ENCODE data around the gene CCT7. TPM values are rescaled to one million over a fixed set of nuclear protein-coding genes. Genes with fewer than 3 reads are reported as not detected.

CCT7 gene
- total RNA-seq, 1 experiment from 2014 or later = 482 TPM

DNA sequence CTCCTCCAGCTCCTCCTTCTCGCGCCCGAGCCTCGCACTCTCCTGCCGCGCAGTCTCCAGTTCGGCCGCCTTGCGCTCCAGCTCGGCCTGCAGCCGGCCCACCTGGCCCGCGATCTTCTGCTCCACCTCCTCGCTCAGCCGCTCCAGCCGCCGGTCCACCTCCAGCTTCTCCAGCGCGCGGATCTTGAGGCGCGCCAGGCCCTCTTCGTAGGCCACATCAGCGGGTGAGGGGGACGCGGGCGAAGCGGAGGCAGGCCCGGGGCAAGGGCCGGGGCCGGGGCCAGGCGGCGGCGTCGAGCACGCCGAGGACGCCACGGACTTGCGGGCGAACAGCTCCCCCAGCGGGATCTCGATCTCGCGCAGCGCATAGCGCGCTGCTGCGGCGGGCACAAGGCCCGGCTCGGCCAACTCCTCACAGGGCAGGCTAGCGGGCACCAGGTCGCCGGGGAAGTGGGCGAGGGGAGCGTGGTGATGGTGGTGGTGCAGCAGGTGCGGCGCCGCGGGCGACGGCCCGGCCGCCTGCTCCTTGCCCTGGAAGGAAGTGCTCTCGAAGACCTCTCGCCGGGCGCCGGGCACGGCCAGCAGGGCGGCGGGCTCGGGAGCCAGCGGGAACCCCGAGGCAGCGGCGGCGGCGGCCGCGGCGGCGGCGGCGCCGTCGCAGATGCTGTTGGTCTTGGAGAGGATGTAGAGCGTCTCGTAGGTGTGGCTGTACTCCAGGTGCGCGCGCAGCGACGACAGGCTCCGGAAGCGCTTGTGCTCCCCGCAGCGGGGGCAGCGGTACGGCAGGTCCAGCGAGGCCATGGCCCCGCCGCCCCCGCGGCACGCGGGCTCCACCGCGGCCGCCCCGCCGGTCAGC, 35.0 kb downstream of the CCT7 start (continued):
- TF ChIP-seq NR2C2 (CRISPR knock-in tag; IDR thresholded peaks at IDR 0.05) (peak; percentile 79; the same call in 1 of the 2 replicates), PRRX2 (CRISPR knock-in tag; IDR thresholded peaks at IDR 0.05) (no peak; the same call in 1 of the 2 replicates), ZNF671 (CRISPR knock-in tag; IDR thresholded peaks at IDR 0.05) (no peak), MYBL2 (CRISPR knock-in tag; IDR thresholded peaks at IDR 0.05) (no peak), SMAD4 (CRISPR knock-in tag; IDR thresholded peaks at IDR 0.05) (peak; percentile 82; the same call in 1 of the 2 replicates), ZNF317 (CRISPR knock-in tag; IDR thresholded peaks at IDR 0.05; ENCODE audit: borderline replicate concordance, low read depth) (peak; percentile 74), CREM (CRISPR knock-in tag; IDR thresholded peaks at IDR 0.05) (peak; percentile 64; the same call in 1 of the 2 replicates), GABPB1 (CRISPR knock-in tag; IDR thresholded peaks at IDR 0.05) (no peak), SMAD3 (CRISPR knock-in tag; IDR thresholded peaks at IDR 0.05; ENCODE audit: borderline replicate concordance) (peak; percentile 85; the same call in 1 of the 2 replicates), ELF4 (CRISPR knock-in tag; IDR thresholded peaks at IDR 0.05; ENCODE audit: low read depth) (peak; percentile 91), HMGA2 (CRISPR knock-in tag; IDR thresholded peaks at IDR 0.05) (no peak), IRF2 (CRISPR knock-in tag; IDR thresholded peaks at IDR 0.05; ENCODE audit: borderline replicate concordance, low read depth) (no peak; the same call in 1 of the 2 replicates), ZBTB21 (CRISPR knock-in tag; IDR thresholded peaks at IDR 0.05; ENCODE audit: borderline replicate concordance) (peak; percentile 74)
- TF ChIP-seq, protein P1, sequence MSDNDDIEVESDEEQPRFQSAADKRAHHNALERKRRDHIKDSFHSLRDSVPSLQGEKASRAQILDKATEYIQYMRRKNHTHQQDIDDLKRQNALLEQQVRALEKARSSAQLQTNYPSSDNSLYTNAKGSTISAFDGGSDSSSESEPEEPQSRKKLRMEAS (CRISPR knock-in tag; IDR thresholded peaks at IDR 0.05) = peak; percentile 93
- TF ChIP-seq, protein P2, sequence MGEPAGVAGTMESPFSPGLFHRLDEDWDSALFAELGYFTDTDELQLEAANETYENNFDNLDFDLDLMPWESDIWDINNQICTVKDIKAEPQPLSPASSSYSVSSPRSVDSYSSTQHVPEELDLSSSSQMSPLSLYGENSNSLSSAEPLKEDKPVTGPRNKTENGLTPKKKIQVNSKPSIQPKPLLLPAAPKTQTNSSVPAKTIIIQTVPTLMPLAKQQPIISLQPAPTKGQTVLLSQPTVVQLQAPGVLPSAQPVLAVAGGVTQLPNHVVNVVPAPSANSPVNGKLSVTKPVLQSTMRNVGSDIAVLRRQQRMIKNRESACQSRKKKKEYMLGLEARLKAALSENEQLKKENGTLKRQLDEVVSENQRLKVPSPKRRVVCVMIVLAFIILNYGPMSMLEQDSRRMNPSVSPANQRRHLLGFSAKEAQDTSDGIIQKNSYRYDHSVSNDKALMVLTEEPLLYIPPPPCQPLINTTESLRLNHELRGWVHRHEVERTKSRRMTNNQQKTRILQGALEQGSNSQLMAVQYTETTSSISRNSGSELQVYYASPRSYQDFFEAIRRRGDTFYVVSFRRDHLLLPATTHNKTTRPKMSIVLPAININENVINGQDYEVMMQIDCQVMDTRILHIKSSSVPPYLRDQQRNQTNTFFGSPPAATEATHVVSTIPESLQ (CRISPR knock-in tag; IDR thresholded peaks at IDR 0.05) = no peak
- TF ChIP-seq, protein P3, sequence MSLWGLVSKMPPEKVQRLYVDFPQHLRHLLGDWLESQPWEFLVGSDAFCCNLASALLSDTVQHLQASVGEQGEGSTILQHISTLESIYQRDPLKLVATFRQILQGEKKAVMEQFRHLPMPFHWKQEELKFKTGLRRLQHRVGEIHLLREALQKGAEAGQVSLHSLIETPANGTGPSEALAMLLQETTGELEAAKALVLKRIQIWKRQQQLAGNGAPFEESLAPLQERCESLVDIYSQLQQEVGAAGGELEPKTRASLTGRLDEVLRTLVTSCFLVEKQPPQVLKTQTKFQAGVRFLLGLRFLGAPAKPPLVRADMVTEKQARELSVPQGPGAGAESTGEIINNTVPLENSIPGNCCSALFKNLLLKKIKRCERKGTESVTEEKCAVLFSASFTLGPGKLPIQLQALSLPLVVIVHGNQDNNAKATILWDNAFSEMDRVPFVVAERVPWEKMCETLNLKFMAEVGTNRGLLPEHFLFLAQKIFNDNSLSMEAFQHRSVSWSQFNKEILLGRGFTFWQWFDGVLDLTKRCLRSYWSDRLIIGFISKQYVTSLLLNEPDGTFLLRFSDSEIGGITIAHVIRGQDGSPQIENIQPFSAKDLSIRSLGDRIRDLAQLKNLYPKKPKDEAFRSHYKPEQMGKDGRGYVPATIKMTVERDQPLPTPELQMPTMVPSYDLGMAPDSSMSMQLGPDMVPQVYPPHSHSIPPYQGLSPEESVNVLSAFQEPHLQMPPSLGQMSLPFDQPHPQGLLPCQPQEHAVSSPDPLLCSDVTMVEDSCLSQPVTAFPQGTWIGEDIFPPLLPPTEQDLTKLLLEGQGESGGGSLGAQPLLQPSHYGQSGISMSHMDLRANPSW (CRISPR knock-in tag; conservative IDR thresholded peaks at IDR 0.05; ENCODE audit: low read depth) = 0 out of 2 replicates have a peak, but pooled peaks have one; percentile 38
- TF ChIP-seq, protein P4, sequence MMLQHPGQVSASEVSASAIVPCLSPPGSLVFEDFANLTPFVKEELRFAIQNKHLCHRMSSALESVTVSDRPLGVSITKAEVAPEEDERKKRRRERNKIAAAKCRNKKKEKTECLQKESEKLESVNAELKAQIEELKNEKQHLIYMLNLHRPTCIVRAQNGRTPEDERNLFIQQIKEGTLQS (CRISPR knock-in tag; conservative IDR thresholded peaks at IDR 0.05) = peak; percentile 28; the same call in 1 of the 2 replicates

DNA sequence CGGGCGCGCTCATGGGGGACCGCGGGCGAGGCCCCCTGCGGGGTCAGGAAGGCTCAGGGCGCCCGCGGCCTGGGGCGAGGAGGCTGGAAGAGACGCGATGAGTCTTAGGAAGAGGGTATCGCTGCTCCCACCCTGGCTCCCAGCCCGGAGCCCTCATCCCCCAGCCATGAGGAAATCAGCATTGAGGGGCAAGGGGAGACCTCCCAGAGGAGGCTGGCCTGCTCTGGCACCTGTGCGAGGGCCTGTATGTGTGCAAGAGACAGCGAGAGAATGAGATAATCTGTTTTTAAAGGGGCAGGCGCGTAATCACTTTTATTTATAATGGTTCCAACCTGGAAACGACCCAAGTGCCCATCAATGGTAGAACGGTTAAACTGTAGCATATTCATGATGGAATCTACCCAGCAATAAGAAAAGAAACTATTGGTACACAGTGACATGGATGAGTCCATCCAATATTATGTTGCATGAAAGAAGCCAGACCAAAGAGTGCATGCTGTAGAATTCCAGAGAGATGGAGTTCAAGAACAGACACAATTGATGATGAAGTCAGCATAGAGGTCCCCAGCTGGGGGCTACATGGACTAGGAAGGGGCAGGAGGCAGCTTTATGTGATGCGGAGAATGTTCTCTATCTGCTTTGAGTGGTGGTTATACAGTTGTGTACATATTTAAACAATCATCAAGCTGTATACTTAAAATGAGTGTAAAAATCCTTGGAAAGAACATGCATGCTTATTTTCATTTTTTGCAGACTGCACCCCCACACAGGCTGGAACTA, 35.8 kb downstream of the CCT7 start:
- Mint-ChIP-seq H3K4me3 (peak overlapping the region; percentile 61), H3K36me3 (no peaks in the 10 kb centered on the region), H3K27me3 (ENCODE audit: low read depth) (peaks cover 36% of the 10 kb centered on the region), H3K4me1 (peaks cover 14% of the 10 kb centered on the region), H3K9me3 (no peaks in the 10 kb centered on the region), H3K27ac (no peak overlapping the region)
- CTCF ChIA-PET = no interaction called here
- DNase-seq (ENCODE audit: low spot score) = no peak
- POLR2A ChIA-PET = no interaction called here
- peak; percentile 11 for ATAC-seq
- TF ChIP-seq, protein P5, sequence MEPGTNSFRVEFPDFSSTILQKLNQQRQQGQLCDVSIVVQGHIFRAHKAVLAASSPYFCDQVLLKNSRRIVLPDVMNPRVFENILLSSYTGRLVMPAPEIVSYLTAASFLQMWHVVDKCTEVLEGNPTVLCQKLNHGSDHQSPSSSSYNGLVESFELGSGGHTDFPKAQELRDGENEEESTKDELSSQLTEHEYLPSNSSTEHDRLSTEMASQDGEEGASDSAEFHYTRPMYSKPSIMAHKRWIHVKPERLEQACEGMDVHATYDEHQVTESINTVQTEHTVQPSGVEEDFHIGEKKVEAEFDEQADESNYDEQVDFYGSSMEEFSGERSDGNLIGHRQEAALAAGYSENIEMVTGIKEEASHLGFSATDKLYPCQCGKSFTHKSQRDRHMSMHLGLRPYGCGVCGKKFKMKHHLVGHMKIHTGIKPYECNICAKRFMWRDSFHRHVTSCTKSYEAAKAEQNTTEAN (CRISPR knock-in tag; IDR thresholded peaks at IDR 0.05) = no peak
- TF ChIP-seq, protein P6, sequence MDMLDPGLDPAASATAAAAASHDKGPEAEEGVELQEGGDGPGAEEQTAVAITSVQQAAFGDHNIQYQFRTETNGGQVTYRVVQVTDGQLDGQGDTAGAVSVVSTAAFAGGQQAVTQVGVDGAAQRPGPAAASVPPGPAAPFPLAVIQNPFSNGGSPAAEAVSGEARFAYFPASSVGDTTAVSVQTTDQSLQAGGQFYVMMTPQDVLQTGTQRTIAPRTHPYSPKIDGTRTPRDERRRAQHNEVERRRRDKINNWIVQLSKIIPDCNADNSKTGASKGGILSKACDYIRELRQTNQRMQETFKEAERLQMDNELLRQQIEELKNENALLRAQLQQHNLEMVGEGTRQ (CRISPR knock-in tag; IDR thresholded peaks at IDR 0.05) = no peak
- TF ChIP-seq FOXP1 (CRISPR knock-in tag; IDR thresholded peaks at IDR 0.05; ENCODE audit: borderline replicate concordance) = no peak
- no peak for TF ChIP-seq PRRX2 (CRISPR knock-in tag; IDR thresholded peaks at IDR 0.05)
- TF ChIP-seq, protein P4 (CRISPR knock-in tag; conservative IDR thresholded peaks at IDR 0.05) = no peak
- TF ChIP-seq ELF4 (CRISPR knock-in tag; IDR thresholded peaks at IDR 0.05; ENCODE audit: low read depth) = no peak
- TF ChIP-seq, protein P7, sequence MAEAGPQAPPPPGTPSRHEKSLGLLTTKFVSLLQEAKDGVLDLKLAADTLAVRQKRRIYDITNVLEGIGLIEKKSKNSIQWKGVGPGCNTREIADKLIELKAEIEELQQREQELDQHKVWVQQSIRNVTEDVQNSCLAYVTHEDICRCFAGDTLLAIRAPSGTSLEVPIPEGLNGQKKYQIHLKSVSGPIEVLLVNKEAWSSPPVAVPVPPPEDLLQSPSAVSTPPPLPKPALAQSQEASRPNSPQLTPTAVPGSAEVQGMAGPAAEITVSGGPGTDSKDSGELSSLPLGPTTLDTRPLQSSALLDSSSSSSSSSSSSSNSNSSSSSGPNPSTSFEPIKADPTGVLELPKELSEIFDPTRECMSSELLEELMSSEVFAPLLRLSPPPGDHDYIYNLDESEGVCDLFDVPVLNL (CRISPR knock-in tag; IDR thresholded peaks at IDR 0.05; ENCODE audit: borderline replicate concordance, low read depth) = no peak
- TF ChIP-seq, protein P8, sequence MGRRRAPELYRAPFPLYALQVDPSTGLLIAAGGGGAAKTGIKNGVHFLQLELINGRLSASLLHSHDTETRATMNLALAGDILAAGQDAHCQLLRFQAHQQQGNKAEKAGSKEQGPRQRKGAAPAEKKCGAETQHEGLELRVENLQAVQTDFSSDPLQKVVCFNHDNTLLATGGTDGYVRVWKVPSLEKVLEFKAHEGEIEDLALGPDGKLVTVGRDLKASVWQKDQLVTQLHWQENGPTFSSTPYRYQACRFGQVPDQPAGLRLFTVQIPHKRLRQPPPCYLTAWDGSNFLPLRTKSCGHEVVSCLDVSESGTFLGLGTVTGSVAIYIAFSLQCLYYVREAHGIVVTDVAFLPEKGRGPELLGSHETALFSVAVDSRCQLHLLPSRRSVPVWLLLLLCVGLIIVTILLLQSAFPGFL (CRISPR knock-in tag; IDR thresholded peaks at IDR 0.05; ENCODE audit: borderline replicate concordance) = no peak
- TF ChIP-seq ZNF317 (CRISPR knock-in tag; IDR thresholded peaks at IDR 0.05; ENCODE audit: borderline replicate concordance, low read depth) = no peak

All from WTC11 (cell line).